DND-41 (cell line): Measurements from ENCODE around the gene PRDM15.

Experiments
- ATAC-seq: fragments of 200-7000 bp; cut with Tn5 transposase; 3 replicates; pipeline ENCODE4 v1.9.1; 2021; ENCODE audit warnings: low read depth; ENCODE audit not compliant: insufficient read depth
- DNase-seq: peaks from one replicate; pipeline ENCODE4 v3.0.0-alpha.2; 2020
- H2AFZ ChIP-seq: 2 replicates; pipeline ENCODE4 v1.6.0; 2012; ENCODE audit warnings: low read depth, low read length
- H3K27ac ChIP-seq: 2 replicates; pipeline ENCODE4 v1.5.1; 2012; ENCODE audit warnings: low read length, inconsistent platforms
- H3K27me3 ChIP-seq: fragments of 200-600 bp; sonication (generic); 2 replicates; pipeline ENCODE4 v1.6.0; 2012; ENCODE audit warnings: low read length, mild to moderate bottlenecking, inconsistent platforms; ENCODE audit not compliant: insufficient read depth, poor library complexity
- H3K36me3 ChIP-seq: 2 replicates; pipeline ENCODE4 v1.5.1; 2012; ENCODE audit warnings: low read length, inconsistent platforms; ENCODE audit not compliant: insufficient read depth
- H3K4me1 ChIP-seq: 2 replicates; pipeline ENCODE4 v1.5.1; 2012; ENCODE audit warnings: mild to moderate bottlenecking, low read length; ENCODE audit not compliant: insufficient read depth
- H3K4me2 ChIP-seq: 2 replicates; pipeline ENCODE4 v1.6.0; 2012; ENCODE audit warnings: mild to moderate bottlenecking, moderate library complexity, low read length, inconsistent platforms; ENCODE audit not compliant: insufficient read depth
- H3K4me3 ChIP-seq, 2 experiments: fragments of 200-600 bp in 1 of 2; shearing (Covaris generic) in 1 of 2; 2 replicates each; pipeline ENCODE4 v1.5.1; 2012 to 2016; ENCODE audit warnings: inconsistent platforms in 2 of 2, low read length in 2 of 2, mild to moderate bottlenecking in 2 of 2, low read depth in 1 of 2, moderate library complexity in 1 of 2
- H3K79me2 ChIP-seq: 2 replicates; pipeline ENCODE4 v1.6.0; 2012; ENCODE audit warnings: low read length, inconsistent platforms; ENCODE audit not compliant: insufficient read depth
- H3K9ac ChIP-seq: 2 replicates; pipeline ENCODE4 v1.6.0; 2012; ENCODE audit warnings: low read depth, mild to moderate bottlenecking, inconsistent platforms, low read length, moderate library complexity
- H3K9me3 ChIP-seq: 2 replicates; pipeline ENCODE4 v1.5.1; 2012; ENCODE audit warnings: low read length, moderate library complexity, mild to moderate bottlenecking, inconsistent platforms; ENCODE audit not compliant: insufficient read depth, severe bottlenecking
- H4K20me1 ChIP-seq: 2 replicates; pipeline ENCODE4 v1.6.0; 2012; ENCODE audit warnings: low read length; ENCODE audit not compliant: insufficient read depth
- CTCF ChIP-seq: IDR thresholded peaks from 2 replicates; pipeline ENCODE4 v1.5.1; 2012; ENCODE audit warnings: borderline replicate concordance, low read length, moderate library complexity, mild to moderate bottlenecking; ENCODE audit not compliant: poor library complexity, severe bottlenecking; ENCODE audit errors: extremely low read depth
- EZH2 ChIP-seq: IDR thresholded peaks from 3 replicates; pipeline ENCODE4 v1.6.1; 2012; ENCODE audit warnings: borderline replicate concordance, low read depth, mild to moderate bottlenecking, moderate library complexity, low read length, inconsistent platforms; ENCODE audit not compliant: severe bottlenecking

PRDM15 gene

GRCh38 chr21:41750051-41750450 is 129.1 kb downstream of the PRDM15 start:
- Histone ChIP-seq H3K4me3 (no peak overlapping the region), H3K36me3 (peaks cover 15% of the 10 kb centered on the region; the same call in 1 of the 2 replicates), H3K27ac (peak overlapping the region; percentile 16; the same call in 1 of the 2 replicates), H3K9me3 (no peaks in the 10 kb centered on the region), H4K20me1 (no peaks in the 10 kb centered on the region), H3K4me2 (no peak overlapping the region), H3K9ac (no peak overlapping the region; the same call in 1 of the 2 replicates), H3K79me2 (no peaks in the 10 kb centered on the region), H3K27me3 (no peaks in the 10 kb centered on the region), H2AFZ (no peak overlapping the region), H3K4me1 (peaks cover 28% of the 10 kb centered on the region)
- no peak for DNase-seq
- TF ChIP-seq EZH2 (no peak), CTCF (no peak)
- ATAC-seq = no peak

GRCh38 chr21:41749286-41749685 is 129.9 kb downstream of the PRDM15 start:
- no peak overlapping the region for H3K4me3 ChIP-seq
- H3K79me2 ChIP-seq = no peaks in the 10 kb centered on the region
- no peak overlapping the region for H2AFZ ChIP-seq
- TF ChIP-seq EZH2 (no peak), CTCF (no peak)
- DNase-seq (no peak), ATAC-seq (no peak)
- H3K9me3 ChIP-seq = no peaks in the 10 kb centered on the region
- H4K20me1 ChIP-seq = no peaks in the 10 kb centered on the region
- no peak overlapping the region for H3K27ac ChIP-seq
- H3K9ac ChIP-seq = no peak overlapping the region
- no peak overlapping the region for H3K4me2 ChIP-seq
- H3K4me1 ChIP-seq = peaks cover 20% of the 10 kb centered on the region
- H3K27me3 ChIP-seq = no peaks in the 10 kb centered on the region
- H3K36me3 ChIP-seq = 0 out of 2 replicates have a peak, but pooled peaks cover 20% of the 10 kb centered on the region
